Measurements from ENCODE around the gene CAMKMT. TPM values are rescaled to one million over a fixed set of nuclear protein-coding genes. Genes with fewer than 3 reads are reported as not detected.

CAMKMT gene
- total RNA-seq, 3 donors from 2014 or later (not counting 1 experiment from before 2014, with no cell fraction given): 18.1 to 25.0 (median 20.6) TPM

Other genes with a start within 250 kb of the CAMKMT start
- 100 to 1,000 TPM in 1 of 3 donors, 10 to 100 TPM in 2; 79.9 to 102 (median 98.8) TPM for gene PPM1B, start 193.1 kb upstream of the CAMKMT start, total RNA-seq
- gene SLC3A1, start 86.5 kb upstream of the CAMKMT start, total RNA-seq: under 1 TPM; 0.63 to 0.93 (median 0.82) TPM
- gene PREPL, start 453 bp upstream of the CAMKMT start, total RNA-seq: 10 to 100 TPM; 17.2 to 23.2 (median 18.4) TPM